ENCODE measurements around the gene NRBF2. TPM values are rescaled to one million over a fixed set of nuclear protein-coding genes. Genes with fewer than 3 reads are reported as not detected.

The NRBF2 gene
- total and polyA plus RNA-seq, 9 of the 15 experiments (the other 6 are each of a cell fraction or from before 2014, with no cell fraction given) = 20.8 to 52.1 (median 30.5) TPM

DNA sequence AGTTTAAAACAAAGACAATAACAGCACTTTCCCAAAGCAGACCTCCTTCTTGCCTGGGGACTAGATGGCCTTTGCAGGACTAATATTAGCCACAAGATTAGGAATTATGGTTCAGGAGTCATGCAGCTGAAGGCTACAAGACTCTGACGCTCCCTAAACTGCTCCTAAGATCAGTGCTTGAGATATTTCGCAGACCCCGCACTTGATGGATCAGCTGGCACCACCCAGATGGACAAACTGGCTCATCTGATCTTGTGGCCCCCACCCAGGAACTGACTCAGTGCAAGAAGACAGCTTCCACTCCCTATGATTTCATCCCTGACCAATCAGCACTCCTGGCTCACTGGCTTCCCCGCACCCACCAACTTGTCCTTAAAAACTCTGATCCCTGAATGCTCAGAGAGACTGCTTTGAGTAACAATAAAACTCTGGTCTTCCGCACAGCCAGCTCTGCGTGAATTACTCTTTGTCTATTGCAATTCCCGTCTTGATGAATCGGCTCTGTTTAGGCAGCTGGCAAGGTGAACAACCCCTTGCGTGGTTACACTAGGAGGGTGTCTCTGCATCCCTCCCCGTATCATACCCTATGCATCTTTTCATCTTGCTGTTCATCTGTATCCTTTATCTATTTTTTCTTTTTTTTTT, 26.9 kb upstream of the NRBF2 start (continued):
- TF ChIP-seq KLF13 (tag; IDR thresholded peaks at IDR 0.05; ENCODE audit: borderline replicate concordance, low read depth) (no peak), GTF2F1 (IDR thresholded peaks at IDR 0.05; ENCODE audit: low read depth, low read length) (no peak), PHB (CRISPR knock-in tag; IDR thresholded peaks at IDR 0.05) (no peak), ZNF764 (CRISPR knock-in tag; IDR thresholded peaks at IDR 0.05; ENCODE audit: low read depth) (no peak), SMAD4 (CRISPR knock-in tag; conservative IDR thresholded peaks at IDR 0.05) (peak; percentile 44; the same call in 1 of the 2 replicates), BCOR (IDR thresholded peaks at IDR 0.05) (no peak), CHD4 (IDR thresholded peaks at IDR 0.05; ENCODE audit: insufficient read depth, insufficient replicate concordance, low read depth, low read length, poor library complexity, severe bottlenecking) (no peak), CBX5 (IDR thresholded peaks at IDR 0.05; ENCODE audit: borderline replicate concordance, low read depth) (no peak), MCM2 (IDR thresholded peaks at IDR 0.05; ENCODE audit: low read depth) (no peak), ZNF699 (CRISPR knock-in tag; IDR thresholded peaks at IDR 0.05; ENCODE audit: insufficient replicate concordance) (no peak)
- TF ChIP-seq, protein P1, sequence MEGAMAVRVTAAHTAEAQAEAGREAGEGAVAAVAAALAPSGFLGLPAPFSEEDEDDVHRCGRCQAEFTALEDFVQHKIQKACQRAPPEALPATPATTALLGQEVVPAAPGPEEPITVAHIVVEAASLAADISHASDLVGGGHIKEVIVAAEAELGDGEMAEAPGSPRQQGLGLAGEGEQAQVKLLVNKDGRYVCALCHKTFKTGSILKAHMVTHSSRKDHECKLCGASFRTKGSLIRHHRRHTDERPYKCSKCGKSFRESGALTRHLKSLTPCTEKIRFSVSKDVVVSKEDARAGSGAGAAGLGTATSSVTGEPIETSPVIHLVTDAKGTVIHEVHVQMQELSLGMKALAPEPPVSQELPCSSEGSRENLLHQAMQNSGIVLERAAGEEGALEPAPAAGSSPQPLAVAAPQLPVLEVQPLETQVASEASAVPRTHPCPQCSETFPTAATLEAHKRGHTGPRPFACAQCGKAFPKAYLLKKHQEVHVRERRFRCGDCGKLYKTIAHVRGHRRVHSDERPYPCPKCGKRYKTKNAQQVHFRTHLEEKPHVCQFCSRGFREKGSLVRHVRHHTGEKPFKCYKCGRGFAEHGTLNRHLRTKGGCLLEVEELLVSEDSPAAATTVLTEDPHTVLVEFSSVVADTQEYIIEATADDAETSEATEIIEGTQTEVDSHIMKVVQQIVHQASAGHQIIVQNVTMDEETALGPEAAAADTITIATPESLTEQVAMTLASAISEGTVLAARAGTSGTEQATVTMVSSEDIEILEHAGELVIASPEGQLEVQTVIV (CRISPR knock-in tag; IDR thresholded peaks at IDR 0.05; ENCODE audit: borderline replicate concordance) = no peak
- TF ChIP-seq, protein P2, sequence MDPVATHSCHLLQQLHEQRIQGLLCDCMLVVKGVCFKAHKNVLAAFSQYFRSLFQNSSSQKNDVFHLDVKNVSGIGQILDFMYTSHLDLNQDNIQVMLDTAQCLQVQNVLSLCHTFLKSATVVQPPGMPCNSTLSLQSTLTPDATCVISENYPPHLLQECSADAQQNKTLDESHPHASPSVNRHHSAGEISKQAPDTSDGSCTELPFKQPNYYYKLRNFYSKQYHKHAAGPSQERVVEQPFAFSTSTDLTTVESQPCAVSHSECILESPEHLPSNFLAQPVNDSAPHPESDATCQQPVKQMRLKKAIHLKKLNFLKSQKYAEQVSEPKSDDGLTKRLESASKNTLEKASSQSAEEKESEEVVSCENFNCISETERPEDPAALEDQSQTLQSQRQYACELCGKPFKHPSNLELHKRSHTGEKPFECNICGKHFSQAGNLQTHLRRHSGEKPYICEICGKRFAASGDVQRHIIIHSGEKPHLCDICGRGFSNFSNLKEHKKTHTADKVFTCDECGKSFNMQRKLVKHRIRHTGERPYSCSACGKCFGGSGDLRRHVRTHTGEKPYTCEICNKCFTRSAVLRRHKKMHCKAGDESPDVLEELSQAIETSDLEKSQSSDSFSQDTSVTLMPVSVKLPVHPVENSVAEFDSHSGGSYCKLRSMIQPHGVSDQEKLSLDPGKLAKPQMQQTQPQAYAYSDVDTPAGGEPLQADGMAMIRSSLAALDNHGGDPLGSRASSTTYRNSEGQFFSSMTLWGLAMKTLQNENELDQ (CRISPR knock-in tag; IDR thresholded peaks at IDR 0.05; ENCODE audit: borderline replicate concordance) = no peak
- TF ChIP-seq, protein P3, sequence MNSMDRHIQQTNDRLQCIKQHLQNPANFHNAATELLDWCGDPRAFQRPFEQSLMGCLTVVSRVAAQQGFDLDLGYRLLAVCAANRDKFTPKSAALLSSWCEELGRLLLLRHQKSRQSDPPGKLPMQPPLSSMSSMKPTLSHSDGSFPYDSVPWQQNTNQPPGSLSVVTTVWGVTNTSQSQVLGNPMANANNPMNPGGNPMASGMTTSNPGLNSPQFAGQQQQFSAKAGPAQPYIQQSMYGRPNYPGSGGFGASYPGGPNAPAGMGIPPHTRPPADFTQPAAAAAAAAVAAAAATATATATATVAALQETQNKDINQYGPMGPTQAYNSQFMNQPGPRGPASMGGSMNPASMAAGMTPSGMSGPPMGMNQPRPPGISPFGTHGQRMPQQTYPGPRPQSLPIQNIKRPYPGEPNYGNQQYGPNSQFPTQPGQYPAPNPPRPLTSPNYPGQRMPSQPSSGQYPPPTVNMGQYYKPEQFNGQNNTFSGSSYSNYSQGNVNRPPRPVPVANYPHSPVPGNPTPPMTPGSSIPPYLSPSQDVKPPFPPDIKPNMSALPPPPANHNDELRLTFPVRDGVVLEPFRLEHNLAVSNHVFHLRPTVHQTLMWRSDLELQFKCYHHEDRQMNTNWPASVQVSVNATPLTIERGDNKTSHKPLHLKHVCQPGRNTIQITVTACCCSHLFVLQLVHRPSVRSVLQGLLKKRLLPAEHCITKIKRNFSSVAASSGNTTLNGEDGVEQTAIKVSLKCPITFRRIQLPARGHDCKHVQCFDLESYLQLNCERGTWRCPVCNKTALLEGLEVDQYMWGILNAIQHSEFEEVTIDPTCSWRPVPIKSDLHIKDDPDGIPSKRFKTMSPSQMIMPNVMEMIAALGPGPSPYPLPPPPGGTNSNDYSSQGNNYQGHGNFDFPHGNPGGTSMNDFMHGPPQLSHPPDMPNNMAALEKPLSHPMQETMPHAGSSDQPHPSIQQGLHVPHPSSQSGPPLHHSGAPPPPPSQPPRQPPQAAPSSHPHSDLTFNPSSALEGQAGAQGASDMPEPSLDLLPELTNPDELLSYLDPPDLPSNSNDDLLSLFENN (IDR thresholded peaks at IDR 0.05; ENCODE audit: low read depth in 2 of 2, low read length in 2 of 2) = no peak
- TF ChIP-seq, protein P4, sequence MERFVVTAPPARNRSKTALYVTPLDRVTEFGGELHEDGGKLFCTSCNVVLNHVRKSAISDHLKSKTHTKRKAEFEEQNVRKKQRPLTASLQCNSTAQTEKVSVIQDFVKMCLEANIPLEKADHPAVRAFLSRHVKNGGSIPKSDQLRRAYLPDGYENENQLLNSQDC (CRISPR knock-in tag; IDR thresholded peaks at IDR 0.05) = no peak
- TF ChIP-seq, protein P5, sequence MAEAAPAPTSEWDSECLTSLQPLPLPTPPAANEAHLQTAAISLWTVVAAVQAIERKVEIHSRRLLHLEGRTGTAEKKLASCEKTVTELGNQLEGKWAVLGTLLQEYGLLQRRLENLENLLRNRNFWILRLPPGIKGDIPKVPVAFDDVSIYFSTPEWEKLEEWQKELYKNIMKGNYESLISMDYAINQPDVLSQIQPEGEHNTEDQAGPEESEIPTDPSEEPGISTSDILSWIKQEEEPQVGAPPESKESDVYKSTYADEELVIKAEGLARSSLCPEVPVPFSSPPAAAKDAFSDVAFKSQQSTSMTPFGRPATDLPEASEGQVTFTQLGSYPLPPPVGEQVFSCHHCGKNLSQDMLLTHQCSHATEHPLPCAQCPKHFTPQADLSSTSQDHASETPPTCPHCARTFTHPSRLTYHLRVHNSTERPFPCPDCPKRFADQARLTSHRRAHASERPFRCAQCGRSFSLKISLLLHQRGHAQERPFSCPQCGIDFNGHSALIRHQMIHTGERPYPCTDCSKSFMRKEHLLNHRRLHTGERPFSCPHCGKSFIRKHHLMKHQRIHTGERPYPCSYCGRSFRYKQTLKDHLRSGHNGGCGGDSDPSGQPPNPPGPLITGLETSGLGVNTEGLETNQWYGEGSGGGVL (CRISPR knock-in tag; IDR thresholded peaks at IDR 0.05) = no peak
- TF ChIP-seq, protein P6, sequence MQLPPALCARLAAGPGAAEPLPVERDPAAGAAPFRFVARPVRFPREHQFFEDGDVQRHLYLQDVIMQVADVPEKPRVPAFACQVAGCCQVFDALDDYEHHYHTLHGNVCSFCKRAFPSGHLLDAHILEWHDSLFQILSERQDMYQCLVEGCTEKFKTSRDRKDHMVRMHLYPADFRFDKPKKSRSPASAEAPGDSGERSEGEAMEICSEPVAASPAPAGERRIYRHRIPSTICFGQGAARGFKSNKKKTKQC (CRISPR knock-in tag; IDR thresholded peaks at IDR 0.05) = no peak
